Heart left ventricle (tissue), 13 donors: ENCODE data around the gene ULK4.

ENCODE experiments used
- POLR2A ChIP-seq, 2 donors: fragments of 450-650 bp; IDR thresholded peaks; one replicate each; pipeline ENCODE4 v1.6.1; 2017; ENCODE audit warnings: antibody characterized with exemption in 2 of 2, mild to moderate bottlenecking in 2 of 2, moderate library complexity in 2 of 2
- TF ChIP-seq, protein P1 (sequence below), 12 donors: fragments of 200-600 bp; sonication (generic) in 4 of 12; IDR thresholded peaks; one replicate each; pipeline versions ENCODE4 v1.5.0 to v1.8.0; 2018 to 2022; ENCODE audit warnings: antibody characterized with exemption in 12 of 12, mild to moderate bottlenecking in 5 of 12
- donor health status: ischemic (EF 13 %, LVEDD 7.1; RV severe dilation, severe dysfunction).
- donor health status: DM: no; HTN: yes; CAD: no.
- donor health status: DM: no; HTN: no; CAD: no.
- donor health status: ischemic (EF 25% LVEDD 6.9; RV normal size, moderate dysfunction).
- donor health status: ischemic (EF 25% LVEDD 5.7; RV mildly dilated, moderate dysfunction).
- donor health status: ischemic (EF 35%, LVEDD 5.7; RV mildly dilated, moderate dysfunction).
- donor health status: nonischemic (EF 11% LVEDD 7.7; RV severe dilation, severe dysfunction).
- donor health status: DM: yes; HTN: yes; CAD: no.
- donor health status: PGD.
- donor health status: ischemic (EF 29% LVEDD 5.4; RV normal size, mild dysfunction).
- donor health status: nonischemic (EF 23%, LVEDD 6.1; RV moderate dilation, normal function).

DNA sequence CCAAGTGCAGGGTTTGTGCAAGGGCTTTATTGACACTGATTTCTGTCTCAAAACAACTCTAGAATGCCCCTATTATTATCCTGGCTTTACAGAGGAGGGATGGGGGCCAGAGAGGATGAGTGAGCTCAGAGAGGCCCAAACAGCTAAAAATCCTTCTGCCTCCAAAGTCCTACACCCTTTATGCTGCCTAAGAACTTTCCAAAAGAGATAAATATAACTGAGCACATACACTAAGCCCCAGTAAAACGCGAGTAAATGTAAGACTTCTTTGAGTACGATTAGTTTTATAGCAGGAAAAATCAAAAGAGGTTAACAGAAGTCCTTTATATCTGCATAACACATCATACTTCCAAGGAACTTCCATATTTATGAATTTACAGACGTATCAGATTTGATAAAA lies 613.5 kb downstream of the ULK4 start:
- TF ChIP-seq, protein P1, sequence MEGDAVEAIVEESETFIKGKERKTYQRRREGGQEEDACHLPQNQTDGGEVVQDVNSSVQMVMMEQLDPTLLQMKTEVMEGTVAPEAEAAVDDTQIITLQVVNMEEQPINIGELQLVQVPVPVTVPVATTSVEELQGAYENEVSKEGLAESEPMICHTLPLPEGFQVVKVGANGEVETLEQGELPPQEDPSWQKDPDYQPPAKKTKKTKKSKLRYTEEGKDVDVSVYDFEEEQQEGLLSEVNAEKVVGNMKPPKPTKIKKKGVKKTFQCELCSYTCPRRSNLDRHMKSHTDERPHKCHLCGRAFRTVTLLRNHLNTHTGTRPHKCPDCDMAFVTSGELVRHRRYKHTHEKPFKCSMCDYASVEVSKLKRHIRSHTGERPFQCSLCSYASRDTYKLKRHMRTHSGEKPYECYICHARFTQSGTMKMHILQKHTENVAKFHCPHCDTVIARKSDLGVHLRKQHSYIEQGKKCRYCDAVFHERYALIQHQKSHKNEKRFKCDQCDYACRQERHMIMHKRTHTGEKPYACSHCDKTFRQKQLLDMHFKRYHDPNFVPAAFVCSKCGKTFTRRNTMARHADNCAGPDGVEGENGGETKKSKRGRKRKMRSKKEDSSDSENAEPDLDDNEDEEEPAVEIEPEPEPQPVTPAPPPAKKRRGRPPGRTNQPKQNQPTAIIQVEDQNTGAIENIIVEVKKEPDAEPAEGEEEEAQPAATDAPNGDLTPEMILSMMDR (IDR thresholded peaks at IDR 0.05) = no peak
- no peak for TF ChIP-seq POLR2A (IDR thresholded peaks at IDR 0.05)
